Vagina (tissue), 2 donors: ENCODE results near the gene CD33. TPM values are rescaled to one million over a fixed set of nuclear protein-coding genes. Genes with fewer than 3 reads are reported as not detected.

ENCODE experiments used
- DNase-seq, 2 donors: peaks; one replicate each; pipeline ENCODE4 v3.0.0-alpha.2; 2017; ENCODE audit errors: extremely low spot score in 2 of 2
- H3K27ac ChIP-seq: fragments of 200-600 bp; sonication (generic); one replicate; pipeline ENCODE4 v1.5.1; 2019
- H3K27me3 ChIP-seq: fragments of 200-600 bp; sonication (generic); one replicate; pipeline ENCODE4 v1.5.1; 2019
- H3K36me3 ChIP-seq, 2 donors: fragments of 200-600 bp; sonication (generic); one replicate each; pipeline ENCODE4 v1.5.1; 2017 to 2019
- H3K4me1 ChIP-seq: fragments of 200-600 bp; sonication (generic); one replicate; pipeline ENCODE4 v1.5.1; 2019
- H3K4me3 ChIP-seq, 2 donors: fragments of 200-600 bp; sonication (generic); 1 replicate in 1 of 2; 2 replicates in 1 of 2; pipeline ENCODE4 v1.5.1; 2016 to 2019
- H3K9me3 ChIP-seq: fragments of 200-600 bp; sonication (generic); one replicate; pipeline ENCODE4 v1.5.1; 2019
- CTCF ChIP-seq, 3 experiments: fragments of 450-650 bp in 2 of 3; fragments of 200-600 bp in 1 of 3; sonication (generic) in 1 of 3; IDR thresholded peaks; one replicate each; pipeline ENCODE4 v1.5.1; 2017 to 2019; ENCODE audit warnings: antibody characterized with exemption in 3 of 3, mild to moderate bottlenecking in 2 of 3, moderate library complexity in 2 of 3
- POLR2A ChIP-seq, 2 donors: fragments of 450-650 bp; IDR thresholded peaks; one replicate each; pipeline ENCODE4 v1.6.1; 2017; ENCODE audit warnings: antibody characterized with exemption in 2 of 2, mild to moderate bottlenecking in 2 of 2, moderate library complexity in 2 of 2
- POLR2AphosphoS5 ChIP-seq, 2 donors: sonication (generic); formaldehyde crosslinking; IDR thresholded peaks; one replicate each; pipeline ENCODE4 v1.9.0; 2017; ENCODE audit warnings: antibody characterized with exemption in 2 of 2, mild to moderate bottlenecking in 2 of 2, low read depth in 1 of 2; ENCODE audit not compliant: insufficient read depth in 1 of 2
- intact Hi-C: fragments of 100-400 bp; cut with DNase I; formaldehyde crosslinking; loops from one replicate; pipeline ENCODE4 v1.15.1; 2023
- total RNA-seq: library from RNA; depleted of rRNA; stranded (reverse); fragments of >200 nt; gene quantifications from one replicate; pipeline ENCODE4 v1.2.3, GENCODE V29; 2016

The CD33 gene
- total RNA-seq, 1 donor from 2014 or later, result 5.6 TPM

GRCh38 chr19:51250786-51251467, 26.0 kb downstream of the CD33 start, which contains the start of gene SIGLECL1:
SIGLECL1 (plus strand) TSS chr19:51251080; CDS start chr19:51264073, 12,993 bp downstream.
- no peaks in the 10 kb centered on the region for H3K36me3 ChIP-seq
- H3K4me1 ChIP-seq, result no peaks in the 10 kb centered on the region
- intact Hi-C loops, result no loop called here
- H3K9me3 ChIP-seq, result no peaks in the 10 kb centered on the region
- DNase-seq, result peak in 1 of 2 donors; percentile 54
- H3K4me3 ChIP-seq, result no peak within 1 kb of the TSS
- TF ChIP-seq POLR2A (IDR thresholded peaks at IDR 0.05) (no peak), CTCF (IDR thresholded peaks at IDR 0.05) (no peak), POLR2AphosphoS5 (IDR thresholded peaks at IDR 0.05; ENCODE audit: insufficient read depth in 1 of 2, low read depth in 1 of 2) (no peak)
- no peaks in the 10 kb centered on the region for H3K27me3 ChIP-seq
- no peak within 1 kb of the TSS for H3K27ac ChIP-seq

- Histone ChIP-seq H3K9me3 (no peaks in the 10 kb centered on the region), H3K27me3 (no peaks in the 10 kb centered on the region), H3K36me3 (no peaks in the 10 kb centered on the region), H3K4me3 (no peak overlapping the region), H3K4me1 (no peaks in the 10 kb centered on the region), H3K27ac (no peak overlapping the region)
- intact Hi-C loops, result no loop called here
- peak in 1 of 2 donors; percentile 22 for DNase-seq
- TF ChIP-seq CTCF (IDR thresholded peaks at IDR 0.05) (no peak), POLR2AphosphoS5 (IDR thresholded peaks at IDR 0.05; ENCODE audit: insufficient read depth in 1 of 2, low read depth in 1 of 2) (no peak), POLR2A (IDR thresholded peaks at IDR 0.05) (no peak)
Measured at GRCh38 chr19:51251468-51251820, 26.6 kb downstream of the CD33 start.

GRCh38 chr19:51252306-51253079, 27.6 kb downstream of the CD33 start:
- H3K36me3 ChIP-seq, result no peaks in the 10 kb centered on the region
- no peaks in the 10 kb centered on the region for H3K9me3 ChIP-seq

GRCh38 chr19:51253088-51253806, 28.4 kb downstream of the CD33 start:
- no peaks in the 10 kb centered on the region for H3K4me1 ChIP-seq
- no peaks in the 10 kb centered on the region for H3K36me3 ChIP-seq
- TF ChIP-seq POLR2AphosphoS5 (IDR thresholded peaks at IDR 0.05; ENCODE audit: insufficient read depth in 1 of 2, low read depth in 1 of 2) (no peak), CTCF (IDR thresholded peaks at IDR 0.05) (no peak), POLR2A (IDR thresholded peaks at IDR 0.05) (no peak)
- intact Hi-C loops, result no loop called here
- H3K9me3 ChIP-seq, result no peaks in the 10 kb centered on the region
- no peaks in the 10 kb centered on the region for H3K27me3 ChIP-seq
- no peak overlapping the region for H3K27ac ChIP-seq
- no peak overlapping the region for H3K4me3 ChIP-seq
- no peak for DNase-seq

More at GRCh38 chr19:51252306-51253079, 27.6 kb downstream of the CD33 start:
- TF ChIP-seq POLR2AphosphoS5 (IDR thresholded peaks at IDR 0.05; ENCODE audit: insufficient read depth in 1 of 2, low read depth in 1 of 2), result no peak
- no peak for TF ChIP-seq CTCF (IDR thresholded peaks at IDR 0.05)
- TF ChIP-seq POLR2A (IDR thresholded peaks at IDR 0.05), result no peak
- Histone ChIP-seq H3K27ac (no peak overlapping the region), H3K4me1 (no peaks in the 10 kb centered on the region), H3K4me3 (no peak overlapping the region), H3K27me3 (no peaks in the 10 kb centered on the region)
- intact Hi-C loops, result no loop called here
- DNase-seq, result peak in 1 of 2 donors; percentile 10
